Activated CD8-positive, alpha-beta memory T cell treated with anti-CD3 and anti-CD28 coated beads for 24 hours (primary cell): Measurements from ENCODE around the gene MPEG1.
A peak's percentile ranks its signal among the peaks of the same experiment; 100 is the strongest.

ENCODE experiments used
- DNase-seq: peaks from one replicate; pipeline ENCODE4 v3.0.0-alpha.2; 2020

The MPEG1 gene

GRCh38 chr11:59186130-59186594, 26.6 kb downstream of the MPEG1 start:
- peak; percentile 79 for DNase-seq

DNA sequence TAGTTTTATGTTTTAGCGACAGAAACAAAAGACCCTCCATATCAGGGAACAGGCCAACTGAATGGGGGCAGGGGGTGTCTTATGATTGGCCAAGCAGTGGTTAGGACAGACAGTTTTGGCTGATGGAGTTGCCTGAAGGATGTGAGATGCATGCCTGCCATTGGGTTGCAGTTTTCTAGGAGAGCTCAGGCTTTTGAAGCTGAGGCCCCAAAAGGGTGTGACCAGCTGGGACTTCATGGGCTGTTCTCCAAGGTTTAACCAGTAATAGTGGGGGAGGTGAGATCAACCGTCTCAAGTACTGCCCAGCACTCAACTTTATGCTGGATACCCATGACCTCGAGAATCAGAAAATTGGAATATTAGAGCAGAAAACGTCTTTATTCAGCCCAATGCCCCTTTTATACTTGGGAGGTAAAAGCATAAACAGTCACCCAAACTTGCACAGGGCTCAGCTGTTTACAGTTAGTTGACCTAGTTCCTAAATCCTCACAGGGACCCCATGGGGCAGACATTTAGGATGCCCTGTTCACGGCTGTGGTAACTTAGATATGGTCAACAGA, 27.3 kb downstream of the MPEG1 start:
- no peak for DNase-seq

DNA sequence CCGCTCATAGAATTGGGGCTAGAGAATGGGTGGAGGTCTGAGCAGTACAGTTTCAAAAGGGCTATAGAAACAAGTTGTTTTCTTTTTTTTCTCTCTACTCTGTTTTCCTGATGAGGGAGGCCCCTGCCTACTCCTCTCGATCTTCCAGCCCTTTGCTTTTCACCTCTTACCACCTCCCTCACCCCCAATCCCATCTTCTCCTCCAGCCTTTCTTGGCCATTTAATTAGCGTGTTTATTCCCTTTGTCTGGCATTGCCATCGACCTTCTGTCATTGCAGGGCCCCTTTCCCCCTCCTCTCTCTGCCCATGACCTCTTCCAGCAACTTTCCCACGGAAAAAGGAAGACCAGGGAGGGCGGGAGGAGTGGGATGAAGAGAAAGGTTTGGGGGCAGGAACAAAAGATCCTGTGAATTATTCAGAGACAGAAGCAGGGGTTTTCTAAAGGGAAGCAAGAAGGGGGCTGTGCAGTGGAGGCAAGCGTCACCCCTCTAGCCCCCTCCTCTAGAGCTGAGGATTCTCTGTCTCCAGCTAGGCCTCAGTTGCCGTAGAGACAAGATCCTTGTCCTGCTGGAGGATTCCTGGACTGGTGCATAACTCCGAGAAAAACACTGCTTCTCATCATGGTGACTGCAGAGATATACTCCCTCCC, 27.9 kb downstream of the MPEG1 start:
- no peak for DNase-seq

DNA sequence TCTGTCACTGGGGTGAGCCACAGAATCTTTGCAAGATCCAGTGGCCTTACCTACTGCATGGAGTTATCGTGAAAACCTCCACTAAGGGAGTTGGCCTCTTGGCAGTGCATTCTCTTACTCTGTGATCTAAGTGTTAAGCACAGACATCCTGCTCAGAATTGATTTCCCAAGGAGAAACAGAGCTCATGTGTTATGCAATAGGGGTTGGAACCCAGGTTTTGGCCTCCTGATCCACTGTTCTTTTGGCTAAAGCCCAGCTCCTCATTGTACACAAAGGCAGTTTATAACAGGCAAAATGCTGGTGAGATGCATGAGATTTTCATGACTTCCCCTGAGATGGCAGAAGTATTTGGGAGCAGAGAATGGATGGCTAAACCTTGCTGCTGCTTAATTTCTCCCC, 29.0 kb downstream of the MPEG1 start:
- DNase-seq = no peak

- DNase-seq = no peak
Measured at GRCh38 chr11:59182457-59183151, 30.1 kb downstream of the MPEG1 start.

GRCh38 chr11:59181746-59182456, 30.8 kb downstream of the MPEG1 start:
- DNase-seq = no peak

GRCh38 chr11:59180907-59181306, 31.8 kb downstream of the MPEG1 start:
- DNase-seq = no peak

- DNase-seq = no peak
Measured at GRCh38 chr11:59180168-59180776, 32.5 kb downstream of the MPEG1 start.

- no peak for DNase-seq
Measured at GRCh38 chr11:59179121-59179520, 33.6 kb downstream of the MPEG1 start.

DNA sequence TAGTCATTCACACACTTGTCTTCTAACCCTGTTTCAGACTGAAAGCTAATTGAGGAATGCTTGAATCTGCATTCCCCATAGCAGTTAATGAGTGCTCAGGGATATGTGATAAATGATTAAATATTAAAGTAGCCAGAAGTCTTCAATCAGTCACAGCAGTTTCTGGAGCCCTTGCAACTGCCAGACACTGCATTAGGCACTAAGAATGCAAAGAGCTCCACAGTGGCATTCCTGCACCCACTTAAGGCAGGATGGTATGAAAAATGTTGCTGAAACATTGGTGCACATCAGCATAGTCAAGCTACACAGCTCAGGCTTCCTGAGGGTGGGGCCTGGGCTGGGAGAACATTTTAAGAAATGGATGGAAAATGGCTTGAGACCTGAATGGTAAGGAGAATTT, 34.3 kb downstream of the MPEG1 start:
- DNase-seq = no peak

DNA sequence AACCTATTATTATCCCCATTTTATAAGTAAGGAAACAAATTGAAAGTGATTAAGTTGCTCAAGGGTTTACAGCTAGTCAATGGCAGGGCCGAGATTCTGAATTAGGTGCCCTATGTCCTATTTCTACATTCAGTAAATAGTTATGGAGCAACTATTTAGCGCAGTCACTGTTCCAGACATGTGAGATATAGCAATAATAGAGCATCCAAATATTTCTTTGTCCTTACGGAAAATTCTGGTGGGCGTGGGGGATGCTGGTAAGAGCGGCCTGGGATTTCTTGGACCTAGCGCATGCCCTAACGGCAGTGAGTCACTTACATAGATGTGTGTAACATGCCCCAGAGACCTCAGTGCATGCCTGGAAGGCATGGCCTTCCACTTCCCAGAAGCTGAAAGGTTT, 36.4 kb downstream of the MPEG1 start:
- no peak for DNase-seq

DNA sequence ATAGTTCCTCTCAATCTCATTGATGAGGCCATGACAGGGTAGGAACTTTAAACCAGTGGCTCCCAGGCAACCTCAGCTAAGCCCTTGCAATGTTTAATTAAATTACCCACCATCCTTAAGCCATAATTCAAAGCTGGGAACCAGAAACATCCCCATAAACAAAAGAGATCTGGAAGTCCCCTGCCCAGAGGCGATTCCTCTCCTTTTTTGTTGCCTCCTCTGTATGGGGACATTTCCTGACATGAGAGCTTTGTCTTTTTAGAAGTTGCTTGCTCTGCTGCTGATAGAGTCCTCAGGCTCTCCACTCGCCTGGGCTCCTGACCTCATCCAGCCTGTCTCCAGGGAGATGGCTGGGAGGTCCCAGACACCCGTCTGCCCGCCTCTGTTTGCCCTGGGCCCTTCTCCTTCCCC, 37.6 kb downstream of the MPEG1 start:
- DNase-seq = no peak

DNA sequence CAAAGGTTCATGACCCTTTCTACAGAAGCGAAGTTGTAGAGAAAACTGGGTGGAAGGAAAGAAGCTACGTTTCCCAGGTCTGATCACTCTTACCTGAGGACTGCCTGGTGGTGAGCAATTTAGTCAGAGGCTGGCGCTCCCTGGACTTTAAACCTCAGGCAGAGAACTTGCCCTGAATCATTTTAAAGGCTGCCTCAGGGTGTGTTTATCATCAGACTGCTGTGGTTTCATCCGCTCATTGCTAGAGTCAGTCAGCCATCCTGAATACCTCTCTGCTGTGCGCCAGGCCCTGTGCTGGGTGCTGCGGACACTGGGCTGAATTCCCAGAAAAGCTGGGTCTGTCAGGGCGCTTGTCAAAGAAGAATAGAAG, 38.1 kb downstream of the MPEG1 start:
- no peak for DNase-seq

GRCh38 chr11:59173964-59174663, 38.6 kb downstream of the MPEG1 start:
- DNase-seq = no peak

DNA sequence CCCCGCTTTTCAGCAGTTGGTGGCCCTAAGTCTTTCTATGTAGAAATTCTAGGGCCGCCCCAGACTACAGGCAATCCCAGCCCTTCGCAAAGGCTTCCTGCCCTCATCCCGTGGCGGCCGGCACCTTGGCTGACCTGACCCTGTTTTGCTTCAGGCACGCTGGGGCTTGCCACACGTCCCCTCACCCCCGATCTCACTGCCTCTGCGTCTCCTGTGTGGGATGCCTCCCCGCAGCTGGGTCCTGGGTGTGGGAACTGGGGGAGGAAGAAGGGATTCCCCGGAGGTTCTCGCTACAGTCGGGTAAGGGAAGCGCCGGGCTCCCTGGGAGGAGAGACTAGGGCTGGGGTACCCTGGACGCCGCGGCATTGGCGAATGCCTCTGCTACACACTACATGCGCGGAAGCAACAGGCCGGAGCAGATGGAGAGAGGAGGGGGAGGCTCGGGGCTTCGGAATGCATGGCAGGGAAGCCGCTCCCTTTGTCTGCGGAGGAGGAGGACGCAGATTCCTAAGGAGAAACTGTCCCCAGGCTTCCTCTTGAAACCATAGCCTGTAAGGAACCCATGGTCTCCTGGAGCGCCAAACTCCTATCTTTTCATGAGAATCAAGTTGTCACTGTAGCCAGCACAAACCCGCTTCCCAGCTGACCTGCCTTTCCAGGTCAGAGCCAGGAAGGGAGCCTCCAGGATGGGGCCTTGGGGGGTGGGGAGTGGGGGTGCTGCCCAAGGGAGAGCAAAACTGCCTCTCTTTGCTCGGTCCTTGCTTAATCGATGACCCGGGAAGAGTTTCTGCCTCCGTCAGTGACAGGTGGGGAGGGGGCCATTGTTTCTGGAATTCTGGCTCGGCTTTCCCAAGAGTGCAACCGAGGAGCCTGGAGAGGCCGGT, 39.4 kb downstream of the MPEG1 start:
- peak; percentile 72 for DNase-seq

- DNase-seq = peak; percentile 69
Measured at GRCh38 chr11:59172345-59173079, 40.2 kb downstream of the MPEG1 start.

GRCh38 chr11:59171508-59172322, 41.0 kb downstream of the MPEG1 start, which contains the start of gene DTX4:
Gene DTX4 (plus strand): TSS chr11:59172132. CDS start chr11:59172596, 464 bp downstream.
- peak; percentile 95 for DNase-seq

DNA sequence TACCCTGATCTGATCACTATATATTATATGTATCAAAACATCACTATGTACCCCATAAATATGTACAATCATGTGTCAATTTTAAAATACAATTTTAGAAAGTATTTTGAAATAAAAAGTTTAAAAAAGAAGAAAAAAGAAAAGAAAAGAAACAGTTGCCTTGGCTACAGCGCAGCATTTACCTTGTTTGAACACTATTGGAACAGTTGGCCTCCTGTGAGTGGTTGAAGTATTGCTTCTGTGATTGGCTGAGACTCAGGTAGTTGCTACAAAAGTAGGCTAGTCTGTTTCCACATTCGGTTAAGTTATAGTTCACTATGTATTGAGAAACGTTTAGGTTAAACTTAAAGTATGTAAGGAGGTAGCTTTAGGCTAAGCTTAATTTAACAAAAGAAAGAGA, 48.7 kb downstream of the MPEG1 start:
- DNase-seq = no peak
